HG03045 (cell line): ENCODE data around the gene PLCH1.

ENCODE experiments used
- ATAC-seq: cut with Tn5 transposase; IDR thresholded peaks from one replicate; pipeline ENCODE4 v1.9.1; 2021; ENCODE audit warnings: mild to moderate bottlenecking, moderate library complexity; ENCODE audit not compliant: unreplicated experiment

The PLCH1 gene

GRCh38 chr3:155494332-155494731 is 250.5 kb downstream of the PLCH1 start:
- no peak for ATAC-seq

- ATAC-seq, result no peak
Observed at GRCh38 chr3:155492841-155493240, 252.0 kb downstream of the PLCH1 start.

GRCh38 chr3:155491696-155492095 is 253.2 kb downstream of the PLCH1 start:
- ATAC-seq, result no peak

- ATAC-seq, result no peak
Observed at GRCh38 chr3:155488671-155489070, 256.2 kb downstream of the PLCH1 start.

- no peak for ATAC-seq
Observed at GRCh38 chr3:155485897-155486296, 259.0 kb downstream of the PLCH1 start.

- no peak for ATAC-seq
Observed at GRCh38 chr3:155481591-155481990, 263.3 kb downstream of the PLCH1 start.

- ATAC-seq, result no peak
Observed at GRCh38 chr3:155481089-155481488, 263.8 kb downstream of the PLCH1 start.

- ATAC-seq, result no peak
Observed at GRCh38 chr3:155465664-155466063, 279.2 kb downstream of the PLCH1 start.

- no peak for ATAC-seq
Observed at GRCh38 chr3:155462672-155463071, 282.2 kb downstream of the PLCH1 start.

- ATAC-seq, result no peak
Observed at GRCh38 chr3:155457591-155457990, 287.3 kb downstream of the PLCH1 start.

GRCh38 chr3:155455765-155456164 is 289.1 kb downstream of the PLCH1 start:
- ATAC-seq, result no peak

GRCh38 chr3:155453512-155453911 is 291.4 kb downstream of the PLCH1 start:
- ATAC-seq, result no peak

- ATAC-seq, result no peak
Observed at GRCh38 chr3:155449613-155450267, 295.1 kb downstream of the PLCH1 start.

- ATAC-seq, result no peak
Observed at GRCh38 chr3:155448531-155448930, 296.3 kb downstream of the PLCH1 start.

GRCh38 chr3:155446366-155446765 is 298.5 kb downstream of the PLCH1 start:
- ATAC-seq, result no peak

- ATAC-seq, result no peak
Observed at GRCh38 chr3:155444771-155445170, 300.1 kb downstream of the PLCH1 start.

- ATAC-seq, result no peak
Observed at GRCh38 chr3:155443815-155444214, 301.1 kb downstream of the PLCH1 start.

- ATAC-seq, result no peak
Observed at GRCh38 chr3:155442072-155442471, 302.8 kb downstream of the PLCH1 start.

- no peak for ATAC-seq
Observed at GRCh38 chr3:155441506-155441905, 303.4 kb downstream of the PLCH1 start.

GRCh38 chr3:155441026-155441425 is 303.8 kb downstream of the PLCH1 start:
- ATAC-seq, result no peak

- no peak for ATAC-seq
Observed at GRCh38 chr3:155435821-155436220, 309.1 kb downstream of the PLCH1 start.

- ATAC-seq, result no peak
Observed at GRCh38 chr3:155431856-155432570, 312.9 kb downstream of the PLCH1 start.

GRCh38 chr3:155428563-155428962 is 316.3 kb downstream of the PLCH1 start:
- ATAC-seq, result no peak
